ENCODE measurements around the gene UBL7.
"Not testable (repeated sequence)": the region's sequence is repeated elsewhere in the genome, so short reads cannot be mapped to it uniquely, and the experiment has no call there.

Gene UBL7

GRCh38 chr15:74460871-74461846 is at the start of gene UBL7:
UBL7 (minus strand) TSS chr15:74461160; CDS start chr15:74458867, 2,293 bp downstream.
- DNase-seq (ENCODE audit: low read depth) = peak; percentile 97

DNA sequence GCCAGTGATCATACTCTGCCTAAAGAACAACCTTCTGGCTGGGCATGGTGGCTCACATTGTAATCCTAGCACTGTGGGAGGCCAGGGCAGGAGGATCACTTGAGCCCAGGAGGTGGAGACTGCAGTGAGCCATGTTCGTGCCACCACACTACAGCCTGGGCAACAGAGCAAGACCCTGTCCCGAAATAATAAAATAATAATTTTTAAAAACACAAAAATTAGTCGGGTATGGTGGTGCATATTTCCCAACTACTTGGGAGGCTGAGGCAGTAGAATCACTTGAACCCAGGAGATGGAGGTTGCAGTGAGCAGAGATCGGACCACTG is 45.5 kb upstream of the UBL7 start:
- DNase-seq (ENCODE audit: low read depth) = no peak

- DNase-seq (ENCODE audit: low read depth) = no peak
Observed at GRCh38 chr15:74505837-74506514, 45.0 kb upstream of the UBL7 start.

DNA sequence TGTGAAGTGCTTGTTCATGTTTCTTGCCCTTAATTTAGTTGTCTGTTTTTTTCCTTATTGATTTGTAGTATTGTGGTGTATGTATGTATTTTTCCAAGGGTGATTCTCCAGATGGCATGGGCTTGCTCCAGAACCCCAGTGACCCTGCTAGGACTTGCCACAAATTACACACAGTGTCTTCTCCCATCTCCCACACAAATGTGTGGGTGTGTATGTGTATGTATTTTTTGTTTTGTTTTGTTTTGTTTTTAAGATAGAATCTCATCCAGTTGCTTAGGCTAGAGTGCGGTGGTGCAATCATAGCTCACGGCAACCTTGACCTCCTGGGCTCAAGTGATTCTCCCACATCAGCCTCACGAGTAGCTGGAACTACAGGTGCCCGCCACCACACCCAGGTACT is 43.9 kb upstream of the UBL7 start:
- no peak for DNase-seq (ENCODE audit: low read depth)

DNA sequence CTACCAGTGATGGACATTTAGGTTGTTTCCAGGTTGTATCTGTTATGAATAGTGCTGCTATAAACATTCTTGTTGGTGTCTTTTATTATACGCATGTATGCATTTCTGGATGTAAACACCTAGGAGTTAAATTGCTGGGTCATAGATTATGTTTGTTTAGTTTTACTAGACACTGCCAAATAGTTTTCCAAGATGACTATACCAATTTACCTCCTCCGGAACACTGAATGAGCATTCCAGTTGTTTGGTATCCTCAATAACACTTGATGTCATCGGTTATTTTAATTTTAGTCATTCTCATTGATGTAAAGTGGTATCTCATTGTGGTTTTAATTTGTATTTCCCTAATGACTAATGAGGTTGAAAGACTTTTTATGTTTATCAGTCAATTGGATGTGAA is 43.5 kb upstream of the UBL7 start:
- no peak for DNase-seq (ENCODE audit: low read depth)

GRCh38 chr15:74502301-74502700 is 41.3 kb upstream of the UBL7 start:
- no peak for DNase-seq (ENCODE audit: low read depth)

GRCh38 chr15:74500401-74500800 is 39.4 kb upstream of the UBL7 start:
- DNase-seq (ENCODE audit: low read depth) = no peak

DNA sequence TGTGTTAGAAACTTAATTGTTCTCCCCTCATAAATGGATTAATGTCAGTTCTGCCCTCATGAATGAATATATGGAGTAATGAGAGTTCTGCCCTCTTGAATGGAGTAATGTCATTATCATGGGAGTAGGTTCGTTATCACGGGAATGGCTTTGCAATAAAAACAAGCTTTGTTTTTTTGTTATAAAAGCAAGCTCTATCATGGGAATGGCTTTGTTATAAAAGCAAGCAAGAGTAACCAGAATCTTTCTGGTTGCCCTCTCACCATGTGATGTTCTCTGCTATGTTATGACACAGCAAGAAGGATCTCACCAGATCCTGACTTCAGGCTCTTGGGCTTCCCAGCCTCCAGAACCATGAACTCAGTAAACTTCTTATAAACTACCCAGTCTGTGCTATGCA is 38.4 kb upstream of the UBL7 start:
- DNase-seq (ENCODE audit: low read depth) = no peak

DNA sequence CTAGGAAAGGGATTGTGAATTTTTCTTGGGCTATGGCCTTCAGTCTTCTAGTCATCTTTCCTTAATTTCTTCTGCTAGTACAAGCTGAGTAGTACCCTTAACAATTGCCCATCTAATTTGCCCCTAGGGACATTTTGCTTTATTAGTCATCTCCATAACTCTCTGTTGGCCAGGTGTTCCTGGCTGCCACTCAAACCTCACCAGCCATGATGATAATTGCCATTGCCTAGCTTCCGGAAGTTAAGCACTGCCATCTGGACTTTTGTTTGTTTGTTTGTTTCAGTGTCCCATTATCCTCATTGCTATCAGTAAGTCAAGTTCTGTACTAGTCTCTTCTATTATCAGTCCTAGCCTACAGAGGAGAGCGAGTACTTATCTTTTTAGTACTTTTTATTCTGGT is 36.6 kb upstream of the UBL7 start:
- no peak for DNase-seq (ENCODE audit: low read depth)

DNA sequence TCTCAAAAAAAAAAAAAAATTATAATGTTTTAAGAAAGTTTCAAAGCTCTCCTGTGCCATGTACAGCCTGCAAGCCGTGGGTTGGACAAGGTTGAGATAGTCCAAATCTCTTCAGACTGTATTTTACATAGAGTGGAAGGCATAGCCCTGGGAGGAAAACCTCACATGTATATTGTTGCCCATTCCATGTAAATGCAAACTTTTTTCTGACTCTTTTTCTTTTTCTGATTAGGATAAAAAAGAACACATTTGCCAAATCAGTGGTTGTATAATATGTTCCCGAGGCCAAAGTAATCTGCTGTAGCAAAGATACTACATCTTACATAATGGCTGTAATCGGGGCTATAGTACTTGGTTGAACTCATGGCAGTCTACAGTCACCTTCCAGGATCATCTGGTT is 35.7 kb upstream of the UBL7 start:
- DNase-seq (ENCODE audit: low read depth) = no peak

DNA sequence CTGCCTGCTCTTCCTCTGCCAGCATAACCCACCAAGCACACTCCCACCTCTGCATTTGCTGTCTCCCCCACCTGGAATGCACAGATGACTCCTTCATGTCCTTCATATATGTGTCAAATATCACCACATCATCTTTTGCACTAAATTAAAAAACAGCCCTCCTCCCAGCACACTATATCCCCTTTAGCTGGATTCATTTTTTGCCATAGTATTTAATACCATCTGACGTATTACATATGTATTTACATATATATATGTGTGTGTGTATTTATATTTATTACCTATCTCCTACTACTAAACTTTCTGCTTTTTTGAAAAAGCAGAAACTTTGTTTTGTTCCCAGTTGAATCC is 29.4 kb upstream of the UBL7 start:
- DNase-seq (ENCODE audit: low read depth) = no peak

GRCh38 chr15:74489518-74490338 is 28.8 kb upstream of the UBL7 start:
- peak; percentile 63 for DNase-seq (ENCODE audit: low read depth)

GRCh38 chr15:74488776-74489175 is 27.8 kb upstream of the UBL7 start:
- DNase-seq (ENCODE audit: low read depth) = no peak

GRCh38 chr15:74482661-74483060 is 21.7 kb upstream of the UBL7 start:
- no peak for DNase-seq (ENCODE audit: low read depth)

GRCh38 chr15:74480364-74480763 is 19.4 kb upstream of the UBL7 start:
- not testable (repeated sequence) for DNase-seq (ENCODE audit: low read depth)

GRCh38 chr15:74471621-74472020 is 10.7 kb upstream of the UBL7 start:
- not testable (repeated sequence) for DNase-seq (ENCODE audit: low read depth)

- DNase-seq (ENCODE audit: low read depth) = no peak
Observed at GRCh38 chr15:74470631-74471395, 9.9 kb upstream of the UBL7 start.

DNA sequence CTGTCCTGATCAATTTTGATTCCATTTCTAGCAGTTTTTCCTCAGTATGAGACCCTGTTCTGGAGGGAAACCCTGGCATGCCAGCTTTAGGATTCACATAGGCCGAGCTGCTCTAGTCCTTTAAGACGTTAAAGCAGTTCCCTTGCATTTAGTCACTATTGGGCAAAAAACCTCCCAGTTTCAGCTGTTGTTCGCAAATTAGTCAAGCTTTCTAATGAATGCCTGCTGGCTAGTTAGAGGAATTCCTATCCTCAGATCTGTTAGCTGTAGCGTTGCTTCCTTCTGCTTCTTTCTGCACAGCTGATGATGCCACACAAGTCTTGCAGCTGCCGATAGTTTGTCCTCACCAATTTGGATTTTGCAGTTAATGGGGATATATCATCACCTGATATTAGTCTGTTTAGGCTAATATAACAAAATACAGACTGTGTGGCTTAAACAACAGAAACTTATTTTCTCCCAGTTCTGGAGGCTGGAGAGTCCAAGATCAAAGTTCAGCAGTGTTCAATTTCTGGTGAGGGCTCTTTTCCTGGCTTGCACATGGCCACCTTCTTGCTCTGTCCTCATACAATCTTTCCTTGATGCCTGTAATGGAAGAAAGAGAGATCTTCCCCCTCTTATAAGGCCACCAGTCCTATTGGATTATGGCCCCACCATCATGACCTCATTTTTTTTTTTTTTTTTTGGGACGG is 7.5 kb upstream of the UBL7 start:
- DNase-seq (ENCODE audit: low read depth) = no peak

- DNase-seq (ENCODE audit: low read depth) = no peak
Observed at GRCh38 chr15:74466570-74466969, 5.6 kb upstream of the UBL7 start.

GRCh38 chr15:74464897-74465296 is 3.9 kb upstream of the UBL7 start:
- no peak for DNase-seq (ENCODE audit: low read depth)

- DNase-seq (ENCODE audit: low read depth) = no peak
Observed at GRCh38 chr15:74464216-74464615, 3.3 kb upstream of the UBL7 start.

All from activated T-cell treated with anti-CD3 and anti-CD28 coated beads for 24 hours (primary cell).